ENCODE results near the gene AMPH.

DNA sequence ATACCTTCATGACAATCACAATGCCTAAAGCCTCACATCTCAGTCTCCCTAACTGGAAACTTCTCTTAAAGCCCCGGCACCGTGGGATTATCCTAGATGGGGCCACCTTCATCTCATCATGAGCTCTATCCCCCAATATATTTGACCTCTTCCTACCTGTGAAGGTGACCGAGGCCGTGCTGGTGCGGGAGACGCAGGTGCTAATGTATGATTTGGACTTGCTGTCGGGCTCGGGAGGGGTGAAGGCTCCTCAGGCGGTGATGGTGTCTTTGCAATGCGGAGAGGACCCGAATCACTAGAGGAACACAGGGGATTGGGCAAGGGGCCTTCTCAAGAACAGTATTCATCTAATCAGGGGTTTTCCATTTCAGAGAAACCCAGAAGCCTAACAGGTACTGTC lies 168.4 kb downstream of the AMPH start:
- TF ChIP-seq, protein P1, sequence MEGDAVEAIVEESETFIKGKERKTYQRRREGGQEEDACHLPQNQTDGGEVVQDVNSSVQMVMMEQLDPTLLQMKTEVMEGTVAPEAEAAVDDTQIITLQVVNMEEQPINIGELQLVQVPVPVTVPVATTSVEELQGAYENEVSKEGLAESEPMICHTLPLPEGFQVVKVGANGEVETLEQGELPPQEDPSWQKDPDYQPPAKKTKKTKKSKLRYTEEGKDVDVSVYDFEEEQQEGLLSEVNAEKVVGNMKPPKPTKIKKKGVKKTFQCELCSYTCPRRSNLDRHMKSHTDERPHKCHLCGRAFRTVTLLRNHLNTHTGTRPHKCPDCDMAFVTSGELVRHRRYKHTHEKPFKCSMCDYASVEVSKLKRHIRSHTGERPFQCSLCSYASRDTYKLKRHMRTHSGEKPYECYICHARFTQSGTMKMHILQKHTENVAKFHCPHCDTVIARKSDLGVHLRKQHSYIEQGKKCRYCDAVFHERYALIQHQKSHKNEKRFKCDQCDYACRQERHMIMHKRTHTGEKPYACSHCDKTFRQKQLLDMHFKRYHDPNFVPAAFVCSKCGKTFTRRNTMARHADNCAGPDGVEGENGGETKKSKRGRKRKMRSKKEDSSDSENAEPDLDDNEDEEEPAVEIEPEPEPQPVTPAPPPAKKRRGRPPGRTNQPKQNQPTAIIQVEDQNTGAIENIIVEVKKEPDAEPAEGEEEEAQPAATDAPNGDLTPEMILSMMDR (IDR thresholded peaks at IDR 0.05) = no peak
- TF ChIP-seq POLR2A (IDR thresholded peaks at IDR 0.05) (no peak), EP300 (IDR thresholded peaks at IDR 0.05) (no peak)

Measured in tibial nerve (tissue), 4 donors.